PFSK-1 (cell line): ENCODE results near the gene WLS.

Source experiments
- FOXP2 ChIP-seq: optimal IDR thresholded peaks from 2 replicates; pipeline ENCODE3; 2011; ENCODE audit warnings: borderline replicate concordance, control low read depth, inconsistent platforms; ENCODE audit not compliant: insufficient read depth; ENCODE audit errors: extremely low read length, extremely low read depth
- POLR2AphosphoS5 ChIP-seq: IDR thresholded peaks from 2 replicates; pipeline ENCODE4 v1.6.1; 2012; ENCODE audit warnings: low read depth, mild to moderate bottlenecking, control low read depth, low read length, moderate library complexity
- SIN3A ChIP-seq: IDR thresholded peaks from 2 replicates; pipeline ENCODE4 v1.6.1; 2012; ENCODE audit warnings: mild to moderate bottlenecking, low read length, moderate library complexity, borderline replicate concordance; ENCODE audit not compliant: insufficient read depth
- TAF1 ChIP-seq: IDR thresholded peaks from 2 replicates; pipeline ENCODE4 v1.6.1; 2012; ENCODE audit warnings: low read length, control low read depth, borderline replicate concordance; ENCODE audit not compliant: insufficient read depth
- TF ChIP-seq, protein P1 (sequence below), 2 experiments: IDR thresholded peaks; 2 replicates each; pipeline versions ENCODE4 v1.6.1 to v1.8.0; 2011 to 2012; ENCODE audit warnings: low read depth in 2 of 2, low read length in 2 of 2, control low read depth in 1 of 2, inconsistent platforms in 1 of 2, mild to moderate bottlenecking in 1 of 2, moderate library complexity in 1 of 2; ENCODE audit not compliant: insufficient read depth in 1 of 2

WLS gene

DNA sequence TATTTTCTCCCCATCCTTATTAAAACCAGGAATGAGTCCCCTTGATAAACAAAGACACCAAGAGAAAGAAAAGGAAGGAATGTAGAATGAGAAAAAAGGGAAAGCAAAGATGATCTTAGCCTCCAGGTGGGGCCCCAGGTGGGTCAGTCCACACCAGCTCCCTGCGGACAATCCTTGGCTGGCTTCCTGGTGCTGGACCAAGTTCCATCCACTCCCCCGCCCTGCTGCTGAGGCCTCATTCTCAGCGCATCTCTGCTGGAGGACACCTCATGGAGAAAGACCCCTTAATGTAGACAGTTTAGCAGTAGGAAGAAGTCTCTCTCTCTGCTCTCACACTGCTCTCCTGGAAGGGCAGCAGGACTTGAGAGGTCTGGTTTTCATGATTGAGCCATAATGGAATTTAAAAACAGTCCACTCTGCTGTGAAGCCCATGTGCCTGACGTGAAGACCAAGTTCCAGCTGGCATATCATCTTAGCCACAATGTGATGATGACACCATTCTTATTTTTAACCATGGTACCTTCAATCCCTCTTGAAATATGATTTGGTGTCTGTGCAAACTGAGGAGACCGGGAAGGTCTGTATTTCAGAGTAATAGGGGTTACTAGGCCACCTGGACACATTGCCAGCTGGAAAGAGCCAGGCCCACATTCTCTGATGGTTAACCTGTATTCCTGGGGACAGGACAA lies 83.1 kb downstream of the WLS start:
- no peak for TF ChIP-seq POLR2AphosphoS5
- no peak for TF ChIP-seq TAF1
- TF ChIP-seq, protein P1, sequence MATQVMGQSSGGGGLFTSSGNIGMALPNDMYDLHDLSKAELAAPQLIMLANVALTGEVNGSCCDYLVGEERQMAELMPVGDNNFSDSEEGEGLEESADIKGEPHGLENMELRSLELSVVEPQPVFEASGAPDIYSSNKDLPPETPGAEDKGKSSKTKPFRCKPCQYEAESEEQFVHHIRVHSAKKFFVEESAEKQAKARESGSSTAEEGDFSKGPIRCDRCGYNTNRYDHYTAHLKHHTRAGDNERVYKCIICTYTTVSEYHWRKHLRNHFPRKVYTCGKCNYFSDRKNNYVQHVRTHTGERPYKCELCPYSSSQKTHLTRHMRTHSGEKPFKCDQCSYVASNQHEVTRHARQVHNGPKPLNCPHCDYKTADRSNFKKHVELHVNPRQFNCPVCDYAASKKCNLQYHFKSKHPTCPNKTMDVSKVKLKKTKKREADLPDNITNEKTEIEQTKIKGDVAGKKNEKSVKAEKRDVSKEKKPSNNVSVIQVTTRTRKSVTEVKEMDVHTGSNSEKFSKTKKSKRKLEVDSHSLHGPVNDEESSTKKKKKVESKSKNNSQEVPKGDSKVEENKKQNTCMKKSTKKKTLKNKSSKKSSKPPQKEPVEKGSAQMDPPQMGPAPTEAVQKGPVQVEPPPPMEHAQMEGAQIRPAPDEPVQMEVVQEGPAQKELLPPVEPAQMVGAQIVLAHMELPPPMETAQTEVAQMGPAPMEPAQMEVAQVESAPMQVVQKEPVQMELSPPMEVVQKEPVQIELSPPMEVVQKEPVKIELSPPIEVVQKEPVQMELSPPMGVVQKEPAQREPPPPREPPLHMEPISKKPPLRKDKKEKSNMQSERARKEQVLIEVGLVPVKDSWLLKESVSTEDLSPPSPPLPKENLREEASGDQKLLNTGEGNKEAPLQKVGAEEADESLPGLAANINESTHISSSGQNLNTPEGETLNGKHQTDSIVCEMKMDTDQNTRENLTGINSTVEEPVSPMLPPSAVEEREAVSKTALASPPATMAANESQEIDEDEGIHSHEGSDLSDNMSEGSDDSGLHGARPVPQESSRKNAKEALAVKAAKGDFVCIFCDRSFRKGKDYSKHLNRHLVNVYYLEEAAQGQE (IDR thresholded peaks at IDR 0.05; ENCODE audit: insufficient read depth in 1 of 2, low read depth in 2 of 2, low read length in 2 of 2), result no peak
- TF ChIP-seq FOXP2, result no peak
- TF ChIP-seq SIN3A, result no peak

DNA sequence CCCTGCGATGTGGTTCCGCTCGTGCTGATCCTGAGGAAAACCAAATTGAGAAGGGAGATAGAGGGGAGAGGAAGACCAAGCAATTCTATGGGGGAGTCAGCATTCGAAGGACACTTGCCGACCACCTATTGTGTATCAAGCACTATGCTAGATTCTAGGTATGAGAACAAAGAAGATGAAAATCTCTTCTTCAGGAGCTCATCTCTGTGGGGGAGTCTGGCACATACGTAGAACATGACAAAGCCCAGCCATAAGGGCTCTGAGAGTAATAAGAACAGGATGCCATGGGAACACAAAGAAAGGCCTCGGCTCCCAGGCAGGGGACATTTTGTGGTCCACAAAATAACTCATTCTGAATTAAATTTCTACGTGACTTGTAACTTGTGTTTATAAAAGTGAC lies 83.7 kb downstream of the WLS start:
- TF ChIP-seq FOXP2 (no peak), POLR2AphosphoS5 (no peak), TAF1 (no peak), SIN3A (no peak)
- TF ChIP-seq, protein P1 (IDR thresholded peaks at IDR 0.05; ENCODE audit: insufficient read depth in 1 of 2, low read depth in 2 of 2, low read length in 2 of 2), result no peak

DNA sequence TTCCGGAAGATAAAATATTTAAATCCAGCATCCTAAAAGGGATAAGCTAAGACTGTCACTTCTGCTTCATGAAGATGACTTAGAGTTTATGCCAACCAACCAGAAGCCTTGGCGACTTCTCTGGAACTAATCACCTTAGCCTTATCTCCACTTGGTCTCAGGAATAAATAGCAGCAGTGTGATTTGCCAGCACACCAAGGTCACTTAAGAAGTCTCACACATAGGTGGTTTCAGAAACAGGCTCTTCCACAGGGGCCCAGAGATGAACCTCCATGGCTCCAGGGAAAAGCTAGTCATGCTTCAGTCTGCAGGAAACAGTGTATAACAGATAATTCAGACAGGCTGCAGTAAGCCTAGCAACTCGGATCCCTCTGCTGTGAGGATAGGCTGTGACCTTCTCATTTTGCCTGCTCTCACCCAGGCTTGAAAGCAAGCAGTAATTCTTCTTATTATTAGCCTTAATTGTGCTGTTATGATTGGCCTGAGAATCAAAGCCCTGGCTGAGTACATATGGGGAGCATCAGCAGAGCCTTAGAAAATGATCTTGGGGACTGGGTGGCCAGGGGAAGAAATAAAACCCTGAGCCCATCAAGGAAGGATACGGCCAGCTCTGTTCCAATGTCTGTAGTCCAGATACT lies 84.7 kb downstream of the WLS start:
- no peak for TF ChIP-seq POLR2AphosphoS5
- TF ChIP-seq TAF1, result no peak
- no peak for TF ChIP-seq SIN3A

DNA sequence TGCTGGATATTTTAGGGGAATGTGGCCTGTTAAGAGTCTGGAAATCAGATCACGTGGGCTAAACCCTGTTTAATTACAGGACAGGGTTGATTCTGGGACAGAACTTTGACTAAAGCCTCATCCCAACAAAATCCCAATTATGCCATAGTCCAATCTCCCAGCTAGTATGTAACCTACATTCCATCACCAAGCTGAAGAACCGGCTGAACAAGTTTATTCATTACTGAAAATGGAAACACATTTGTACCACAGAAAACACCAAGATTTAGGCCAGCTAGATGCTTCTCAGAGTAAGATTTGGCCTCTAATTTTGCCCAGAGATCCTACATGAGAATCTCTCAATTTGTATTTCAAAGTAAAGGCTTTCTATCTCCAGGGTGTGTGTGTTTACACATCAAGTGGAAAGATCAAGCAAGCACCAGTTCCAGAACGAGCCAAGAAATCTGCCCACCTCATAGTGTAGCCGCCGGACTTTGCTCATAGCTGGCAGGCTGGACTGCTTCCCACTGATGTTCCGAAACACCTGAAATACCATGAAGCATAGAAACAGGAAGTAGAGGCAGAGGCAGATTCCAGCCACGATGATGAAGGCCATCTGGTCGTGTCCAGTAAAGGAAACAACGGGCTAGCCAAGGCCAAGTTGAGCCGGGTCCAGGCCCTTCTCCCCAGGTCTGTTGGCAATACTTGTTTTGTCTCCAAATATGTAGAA lies 86.8 kb downstream of the WLS start:
- TF ChIP-seq, protein P1 (IDR thresholded peaks at IDR 0.05; ENCODE audit: insufficient read depth in 1 of 2, low read depth in 2 of 2, low read length in 2 of 2), result no peak
- TF ChIP-seq SIN3A (no peak), TAF1 (no peak), POLR2AphosphoS5 (no peak), FOXP2 (no peak)

DNA sequence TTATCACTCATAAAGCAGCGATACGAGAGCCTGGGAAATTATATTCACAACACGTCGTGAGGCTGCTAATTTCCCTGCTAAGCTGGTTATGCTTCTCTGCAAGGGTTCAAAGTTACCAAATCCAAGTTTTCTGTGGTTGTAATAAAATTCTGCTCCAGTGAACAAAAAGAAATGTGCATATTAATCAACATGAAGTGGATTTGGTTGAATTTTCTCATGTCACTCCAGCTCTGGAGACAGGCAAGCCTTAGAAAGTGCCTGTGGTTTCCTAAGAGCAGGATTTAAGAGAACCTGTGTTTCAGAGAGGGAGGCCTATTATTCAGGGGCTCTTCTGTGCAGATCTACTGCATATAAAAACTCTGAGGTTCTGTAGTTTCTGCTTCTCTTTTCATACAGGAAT lies 87.5 kb downstream of the WLS start:
- TF ChIP-seq, protein P1 (IDR thresholded peaks at IDR 0.05; ENCODE audit: insufficient read depth in 1 of 2, low read depth in 2 of 2, low read length in 2 of 2), result no peak
- TF ChIP-seq FOXP2 (no peak), SIN3A (no peak), TAF1 (no peak)
